HEK293 (cell line): Measurements from ENCODE around the gene USO1.

Source experiments
- BCL6B ChIP-seq: fragments of 450-650 bp; formaldehyde crosslinking; IDR thresholded peaks from 2 replicates; pipeline ENCODE4 v1.5.1; 2017; ENCODE audit warnings: missing biosample characterization, missing genetic modification characterization
- CTCF ChIP-seq: fragments of 450-650 bp; formaldehyde crosslinking; IDR thresholded peaks from 2 replicates; pipeline ENCODE4 v1.5.1; 2016; ENCODE audit warnings: missing biosample characterization, missing genetic modification characterization
- GFI1B ChIP-seq: fragments of 450-650 bp; formaldehyde crosslinking; IDR thresholded peaks from 2 replicates; pipeline ENCODE4 v1.5.1; 2016; ENCODE audit warnings: missing biosample characterization, missing genetic modification characterization
- GLI2 ChIP-seq: fragments of 450-650 bp; formaldehyde crosslinking; IDR thresholded peaks from 2 replicates; pipeline ENCODE4; 2017; ENCODE audit warnings: missing biosample characterization, missing genetic modification characterization, low read depth, borderline replicate concordance
- IKZF3 ChIP-seq: fragments of 450-650 bp; IDR thresholded peaks from 2 replicates; pipeline ENCODE4 v1.5.0; 2018; ENCODE audit warnings: missing biosample characterization, mild to moderate bottlenecking, missing genetic modification characterization, moderate library complexity
- KLF1 ChIP-seq: fragments of 450-650 bp; formaldehyde crosslinking; IDR thresholded peaks from 2 replicates; pipeline ENCODE4 v1.5.1; 2016; ENCODE audit warnings: missing biosample characterization, missing genetic modification characterization
- KLF10 ChIP-seq: fragments of 450-650 bp; IDR thresholded peaks from 2 replicates; pipeline ENCODE4 v1.5.1; 2018; ENCODE audit warnings: missing biosample characterization, mild to moderate bottlenecking, missing genetic modification characterization
- PRDM1 ChIP-seq: fragments of 450-650 bp; formaldehyde crosslinking; IDR thresholded peaks from 2 replicates; pipeline ENCODE4; 2016; ENCODE audit warnings: missing biosample characterization, missing genetic modification characterization
- SP7 ChIP-seq: fragments of 450-650 bp; formaldehyde crosslinking; IDR thresholded peaks from 2 replicates; pipeline ENCODE4 v1.5.1; 2016; ENCODE audit warnings: missing biosample characterization, missing genetic modification characterization
- ZBTB17 ChIP-seq: fragments of 450-650 bp; formaldehyde crosslinking; IDR thresholded peaks from 2 replicates; pipeline ENCODE4 v1.5.1; 2016; ENCODE audit warnings: missing biosample characterization, missing genetic modification characterization
- ZBTB7A ChIP-seq: fragments of 450-650 bp; formaldehyde crosslinking; IDR thresholded peaks from 2 replicates; pipeline ENCODE4 v1.5.1; 2016; ENCODE audit warnings: low read depth, missing biosample characterization, missing genetic modification characterization
- ZBTB8A ChIP-seq: fragments of 450-650 bp; formaldehyde crosslinking; IDR thresholded peaks from 2 replicates; pipeline ENCODE4 v1.5.1; 2016; ENCODE audit warnings: missing biosample characterization, missing genetic modification characterization
- ZNF23 ChIP-seq: fragments of 450-650 bp; formaldehyde crosslinking; IDR thresholded peaks from 2 replicates; pipeline ENCODE4 v1.5.1; 2016; ENCODE audit warnings: missing biosample characterization, missing genetic modification characterization, borderline replicate concordance
- ZNF274 ChIP-seq, 2 experiments: fragments of 200-500 bp in 1 of 2; fragments of 450-650 bp in 1 of 2; sonication (Bioruptor generic) in 1 of 2; formaldehyde crosslinking in 1 of 2; IDR thresholded peaks; 2 replicates each; pipeline versions ENCODE4 v1.5.1 to v1.6.1; 2014 to 2016; ENCODE audit warnings: borderline replicate concordance in 1 of 2, inconsistent platforms in 1 of 2, low read length in 1 of 2, missing biosample characterization in 1 of 2, missing genetic modification characterization in 1 of 2
- ZNF426 ChIP-seq: fragments of 450-650 bp; formaldehyde crosslinking; IDR thresholded peaks from 2 replicates; pipeline ENCODE4 v1.5.1; 2017; ENCODE audit warnings: missing biosample characterization, missing genetic modification characterization, mild to moderate bottlenecking, inconsistent platforms, moderate library complexity
- ZNF513 ChIP-seq: fragments of 450-650 bp; IDR thresholded peaks from 2 replicates; pipeline ENCODE4 v1.5.1; 2018; ENCODE audit warnings: missing biosample characterization, missing genetic modification characterization
- ZNF521 ChIP-seq: fragments of 450-650 bp; formaldehyde crosslinking; IDR thresholded peaks from 2 replicates; pipeline ENCODE4 v1.5.1; 2017; ENCODE audit warnings: missing biosample characterization, mild to moderate bottlenecking, missing genetic modification characterization
- ZNF544 ChIP-seq: fragments of 450-650 bp; formaldehyde crosslinking; IDR thresholded peaks from 2 replicates; pipeline ENCODE4 v1.5.0; 2017; ENCODE audit warnings: missing biosample characterization, missing genetic modification characterization
- ZNF548 ChIP-seq: fragments of 450-650 bp; formaldehyde crosslinking; IDR thresholded peaks from 2 replicates; pipeline ENCODE4 v1.5.1; 2016; ENCODE audit warnings: missing biosample characterization, missing genetic modification characterization
- ZNF600 ChIP-seq: fragments of 450-650 bp; formaldehyde crosslinking; IDR thresholded peaks from 2 replicates; pipeline ENCODE4 v1.5.1; 2016; ENCODE audit warnings: missing biosample characterization, missing genetic modification characterization
- ZNF626 ChIP-seq: fragments of 450-650 bp; sonication (Bioruptor Pico); formaldehyde crosslinking; IDR thresholded peaks from 2 replicates; pipeline ENCODE4 v1.5.1; 2018; ENCODE audit warnings: missing biosample characterization, missing genetic modification characterization, inconsistent platforms
- ZNF701 ChIP-seq: fragments of 450-650 bp; formaldehyde crosslinking; IDR thresholded peaks from 2 replicates; pipeline ENCODE4 v1.5.1; 2016; ENCODE audit warnings: missing biosample characterization, missing genetic modification characterization
- ZNF837 ChIP-seq: fragments of 450-650 bp; formaldehyde crosslinking; IDR thresholded peaks from 2 replicates; pipeline ENCODE4 v1.5.1; 2016; ENCODE audit warnings: missing biosample characterization, missing genetic modification characterization
- ZSCAN18 ChIP-seq: fragments of 450-650 bp; formaldehyde crosslinking; IDR thresholded peaks from 2 replicates; pipeline ENCODE4 v1.5.1; 2016; ENCODE audit warnings: missing biosample characterization, missing genetic modification characterization
- TF ChIP-seq, protein P1 (sequence below): fragments of 450-650 bp; formaldehyde crosslinking; IDR thresholded peaks from 2 replicates; pipeline ENCODE4 v1.5.1; 2016; ENCODE audit warnings: missing biosample characterization, missing genetic modification characterization
- TF ChIP-seq, protein P2 (sequence below): fragments of 450-650 bp; formaldehyde crosslinking; IDR thresholded peaks from 2 replicates; pipeline ENCODE4 v1.5.1; 2017; ENCODE audit warnings: missing biosample characterization, missing genetic modification characterization
- TF ChIP-seq, protein P3 (sequence below): fragments of 450-650 bp; formaldehyde crosslinking; optimal IDR thresholded peaks from 2 replicates; pipeline ENCODE3; 2016; ENCODE audit warnings: missing biosample characterization, mild to moderate bottlenecking, missing genetic modification characterization

USO1 gene

GRCh38 chr4:75724066-75724866, at the start of gene USO1 (continued):
- no peak for TF ChIP-seq ZSCAN18 (tag by site-specific recombination)
- peak; percentile 95 for TF ChIP-seq BCL6B (tag by site-specific recombination)
- no peak for TF ChIP-seq ZBTB7A (tag by site-specific recombination)
- TF ChIP-seq ZNF626 (tag by site-specific recombination): no peak
- no peak for TF ChIP-seq GLI2 (tag by site-specific recombination)
- no peak for TF ChIP-seq ZNF701 (tag by site-specific recombination)
- TF ChIP-seq SP7 (tag by site-specific recombination): peak; percentile 40; the same call in 1 of the 2 replicates
- TF ChIP-seq ZNF274 (IDR thresholded peaks at IDR 0.05; ENCODE audit: low read length): no peak
- no peak for TF ChIP-seq ZNF274 (tag by site-specific recombination; IDR thresholded peaks at IDR 0.05; ENCODE audit: borderline replicate concordance)
- TF ChIP-seq ZNF513 (tag by site-specific recombination): no peak
- no peak for TF ChIP-seq ZNF521
- TF ChIP-seq ZNF600 (tag by site-specific recombination): peak; percentile 50; the same call in 1 of the 2 replicates
- no peak for TF ChIP-seq GFI1B (tag by site-specific recombination)
- no peak for TF ChIP-seq KLF1 (tag by site-specific recombination)
- TF ChIP-seq IKZF3: 0 out of 2 replicates have a peak, but pooled peaks have one; percentile 12
- no peak for TF ChIP-seq ZNF23
- TF ChIP-seq ZBTB8A (tag by site-specific recombination): peak; percentile 54
- TF ChIP-seq, protein P1, sequence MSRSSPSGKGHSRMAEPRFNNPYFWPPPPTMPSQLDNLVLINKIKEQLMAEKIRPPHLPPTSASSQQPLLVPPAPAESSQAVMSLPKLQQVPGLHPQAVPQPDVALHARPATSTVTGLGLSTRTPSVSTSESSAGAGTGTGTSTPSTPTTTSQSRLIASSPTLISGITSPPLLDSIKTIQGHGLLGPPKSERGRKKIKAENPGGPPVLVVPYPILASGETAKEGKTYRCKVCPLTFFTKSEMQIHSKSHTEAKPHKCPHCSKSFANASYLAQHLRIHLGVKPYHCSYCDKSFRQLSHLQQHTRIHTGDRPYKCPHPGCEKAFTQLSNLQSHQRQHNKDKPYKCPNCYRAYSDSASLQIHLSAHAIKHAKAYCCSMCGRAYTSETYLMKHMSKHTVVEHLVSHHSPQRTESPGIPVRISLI (tag by site-specific recombination): no peak
- peak; percentile 41; the same call in 1 of the 2 replicates for TF ChIP-seq KLF10 (tag by site-specific recombination)
- TF ChIP-seq, protein P2, sequence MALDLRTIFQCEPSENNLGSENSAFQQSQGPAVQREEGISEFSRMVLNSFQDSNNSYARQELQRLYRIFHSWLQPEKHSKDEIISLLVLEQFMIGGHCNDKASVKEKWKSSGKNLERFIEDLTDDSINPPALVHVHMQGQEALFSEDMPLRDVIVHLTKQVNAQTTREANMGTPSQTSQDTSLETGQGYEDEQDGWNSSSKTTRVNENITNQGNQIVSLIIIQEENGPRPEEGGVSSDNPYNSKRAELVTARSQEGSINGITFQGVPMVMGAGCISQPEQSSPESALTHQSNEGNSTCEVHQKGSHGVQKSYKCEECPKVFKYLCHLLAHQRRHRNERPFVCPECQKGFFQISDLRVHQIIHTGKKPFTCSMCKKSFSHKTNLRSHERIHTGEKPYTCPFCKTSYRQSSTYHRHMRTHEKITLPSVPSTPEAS (tag by site-specific recombination): no peak
- TF ChIP-seq ZNF548 (tag by site-specific recombination): no peak
- TF ChIP-seq ZNF544 (tag by site-specific recombination): no peak
- no peak for TF ChIP-seq PRDM1 (tag by site-specific recombination)
- no peak for TF ChIP-seq ZNF426 (tag by site-specific recombination)
- TF ChIP-seq, protein P3, sequence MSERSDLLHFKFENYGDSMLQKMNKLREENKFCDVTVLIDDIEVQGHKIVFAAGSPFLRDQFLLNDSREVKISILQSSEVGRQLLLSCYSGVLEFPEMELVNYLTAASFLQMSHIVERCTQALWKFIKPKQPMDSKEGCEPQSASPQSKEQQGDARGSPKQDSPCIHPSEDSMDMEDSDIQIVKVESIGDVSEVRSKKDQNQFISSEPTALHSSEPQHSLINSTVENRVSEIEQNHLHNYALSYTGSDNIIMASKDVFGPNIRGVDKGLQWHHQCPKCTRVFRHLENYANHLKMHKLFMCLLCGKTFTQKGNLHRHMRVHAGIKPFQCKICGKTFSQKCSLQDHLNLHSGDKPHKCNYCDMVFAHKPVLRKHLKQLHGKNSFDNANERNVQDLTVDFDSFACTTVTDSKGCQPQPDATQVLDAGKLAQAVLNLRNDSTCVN: no peak
- TF ChIP-seq ZNF837 (tag by site-specific recombination): no peak
- TF ChIP-seq ZBTB17 (tag by site-specific recombination): peak; percentile 60
- TF ChIP-seq CTCF (tag by site-specific recombination): peak; percentile 77
